A549 (cell line): Measurements from ENCODE around the gene GMPR2. TPM values are rescaled to one million over a fixed set of nuclear protein-coding genes. Genes with fewer than 3 reads are reported as not detected.
A peak's percentile ranks its signal among the peaks of the same experiment; 100 is the strongest.

Source experiments
- ATAC-seq, 2 experiments: fragments of 200-7000 bp in 1 of 2; fragments of >200 bp in 1 of 2; cut with Nextera tagmentation in 1 of 2; cut with Tn5 transposase in 1 of 2; 3 replicates each; pipeline versions ENCODE4 v1.8.0 to v1.9.1; 2018 to 2020; ENCODE audit warnings: mild to moderate bottlenecking in 1 of 2, moderate library complexity in 1 of 2
- CTCF ChIA-PET: fragments of 300-600 bp; sonication (Branson Sonifier 250); formaldehyde crosslinking; extraction: SDS; loops from one replicate; lab custom pipeline; 2021; ENCODE audit warnings: antibody characterized with exemption, inconsistent platforms; lab: Yijun Ruan, JAX
- POLR2A ChIA-PET: fragments of 350-600 bp; formaldehyde crosslinking; extraction: SDS; loops from one replicate; lab custom pipeline; 2021; ENCODE audit warnings: antibody characterized with exemption, inconsistent platforms; lab: Yijun Ruan, JAX
- DNase-seq, 2 experiments: peaks; one replicate each; pipeline versions ENCODE4 v3.0.0 to v3.0.0-alpha.2; 2011 to 2016; ENCODE audit warnings: low read depth in 1 of 2, low spot score in 1 of 2
- FAIRE-seq: peaks from 2 replicates; lab custom pipeline; 2011; peaks lifted over from hg19 to GRCh38; lab: Jason Lieb, UNC
- H3K27ac ChIP-seq, 2 experiments: fragments of >200 bp; sonication (Bioruptor Twin); formaldehyde crosslinking; 3 replicates each; pipeline ENCODE4 v1.5.1; 2016 to 2017
- H3K4me1 ChIP-seq: fragments of >200 bp; sonication (Bioruptor Twin); formaldehyde crosslinking; 3 replicates; pipeline ENCODE4 v1.6.1; 2016
- H3K4me2 ChIP-seq: fragments of >200 bp; sonication (Bioruptor Twin); formaldehyde crosslinking; 3 replicates; pipeline ENCODE4 v1.6.1; 2016
- H3K4me3 ChIP-seq: fragments of >200 bp; sonication (Bioruptor Twin); formaldehyde crosslinking; 3 replicates; pipeline ENCODE4 v1.5.1; 2016
- H3K9me3 ChIP-seq: fragments of >200 bp; sonication (Bioruptor Twin); formaldehyde crosslinking; 3 replicates; pipeline ENCODE4 v1.6.1; 2016
- CBX2 ChIP-seq: fragments of 200-600 bp; sonication (generic); IDR thresholded peaks from 2 replicates; pipeline ENCODE4 v1.6.1; 2016; ENCODE audit warnings: low read depth, mild to moderate bottlenecking, borderline replicate concordance
- CHD2 ChIP-seq: fragments of 150-350 bp; IDR thresholded peaks from 2 replicates; pipeline ENCODE4 v1.6.1; 2014; ENCODE audit warnings: low read length; ENCODE audit not compliant: partially characterized antibody
- CHD4 ChIP-seq: fragments of 200-600 bp; sonication (generic); IDR thresholded peaks from 2 replicates; pipeline ENCODE4 v1.6.1; 2016; ENCODE audit warnings: antibody characterized with exemption, mild to moderate bottlenecking, borderline replicate concordance
- EP300 ChIP-seq, 2 experiments: fragments of >200 bp; sonication (Bioruptor Twin); formaldehyde crosslinking; IDR thresholded peaks; 2 replicates in 1 of 2; 3 replicates in 1 of 2; pipeline ENCODE4 v1.6.1; 2016 to 2017
- ESRRA ChIP-seq: fragments of 150-350 bp; IDR thresholded peaks from 2 replicates; pipeline ENCODE4 v1.6.1; 2014; ENCODE audit warnings: mild to moderate bottlenecking, low read length, borderline replicate concordance
- FOSL2 ChIP-seq, 2 experiments: fragments of 450-650 bp in 1 of 2; fragments of >200 bp in 1 of 2; sonication (Bioruptor Twin) in 1 of 2; formaldehyde crosslinking; IDR thresholded peaks; 2 replicates each; pipeline versions ENCODE4 v1.5.0 to v1.6.1; 2016 to 2020; ENCODE audit warnings: mild to moderate bottlenecking in 1 of 2, moderate library complexity in 1 of 2
- FOXS1 ChIP-seq: fragments of 250-450 bp; sonication (Bioruptor Pico); IDR thresholded peaks from 2 replicates; pipeline ENCODE4 v1.5.0; 2020; ENCODE audit warnings: mild to moderate bottlenecking, moderate library complexity
- GATA3 ChIP-seq: IDR thresholded peaks from 2 replicates; pipeline ENCODE4 v1.6.1; 2012; ENCODE audit warnings: borderline replicate concordance
- HEYL ChIP-seq: fragments of 250-450 bp; sonication (Bioruptor Pico); IDR thresholded peaks from 2 replicates; pipeline ENCODE4 v1.8.0; 2021; ENCODE audit warnings: mild to moderate bottlenecking, moderate library complexity
- HOXB13 ChIP-seq: fragments of 250-450 bp; sonication (Bioruptor Pico); IDR thresholded peaks from 2 replicates; pipeline ENCODE4 v1.5.0; 2020; ENCODE audit warnings: low read depth, mild to moderate bottlenecking, moderate library complexity
- KDM5A ChIP-seq: fragments of 200-600 bp; sonication (generic); IDR thresholded peaks from 2 replicates; pipeline ENCODE4 v1.6.1; 2016; ENCODE audit warnings: antibody characterized with exemption, mild to moderate bottlenecking
- MAZ ChIP-seq: fragments of 150-350 bp; IDR thresholded peaks from 2 replicates; pipeline ENCODE4 v1.6.1; 2014; ENCODE audit warnings: antibody characterized with exemption, low read depth, low read length, borderline replicate concordance
- MYC ChIP-seq: IDR thresholded peaks from 2 replicates; pipeline ENCODE4 v1.6.1; 2012; ENCODE audit warnings: mild to moderate bottlenecking, inconsistent platforms, low read length, improper control_type of control experiment, borderline replicate concordance
- NPAS2 ChIP-seq: fragments of 250-450 bp; sonication (Bioruptor Pico); IDR thresholded peaks from 2 replicates; pipeline ENCODE4 v1.8.0; 2022; ENCODE audit warnings: mild to moderate bottlenecking, moderate library complexity, borderline replicate concordance
- POLR2AphosphoS2 ChIP-seq: conservative IDR thresholded peaks from 2 replicates; pipeline ENCODE4 v1.6.1; 2012; ENCODE audit warnings: low read length, improper control_type of control experiment, inconsistent platforms
- RARB ChIP-seq: fragments of 250-450 bp; sonication (Bioruptor Pico); IDR thresholded peaks from 2 replicates; pipeline ENCODE4 v1.8.0; 2021; ENCODE audit warnings: mild to moderate bottlenecking, moderate library complexity
- SMC3 ChIP-seq: fragments of >200 bp; sonication (Bioruptor Twin); formaldehyde crosslinking; IDR thresholded peaks from 3 replicates; pipeline ENCODE4 v1.6.1; 2018; ENCODE audit warnings: inconsistent platforms
- TFCP2L1 ChIP-seq: fragments of 250-450 bp; sonication (Bioruptor Pico); IDR thresholded peaks from 2 replicates; pipeline ENCODE4 v1.5.0; 2021; ENCODE audit warnings: mild to moderate bottlenecking
- ZSCAN20 ChIP-seq: fragments of 250-450 bp; sonication (Bioruptor Pico); IDR thresholded peaks from 2 replicates; pipeline ENCODE4 v1.8.0; 2022; ENCODE audit warnings: mild to moderate bottlenecking, moderate library complexity
- WGBS: methylation state at CpG from one replicate; pipeline ENCODE4 v1.1.6; 2017; ENCODE audit errors: missing lambda C conversion rate; 5-methylcytosine and 5-hydroxymethylcytosine counted together
- polyA plus RNA-seq, 4 experiments: library from polyadenylated mRNA; depleted of rRNA in 3 of 4; stranded (reverse); fragments of >200 nt; fragmentation: RNase III in 1 of 4; extraction: RNeasy Plus Mini Kit Qiagen cat#74134 plus additional on column Dnase treatment in 1 of 4; gene quantifications; 2 replicates in 3 of 4; 3 replicates in 1 of 4; pipeline ENCODE4 v1.2.3, GENCODE V29; 2011 to 2017
- TF ChIP-seq, protein P1 (sequence below): fragments of 200-600 bp; sonication (generic); IDR thresholded peaks from 2 replicates; pipeline ENCODE4 v1.6.1; 2016; ENCODE audit warnings: antibody characterized with exemption, mild to moderate bottlenecking, moderate library complexity
- TF ChIP-seq, protein P2 (sequence below): fragments of 250-450 bp; sonication (Bioruptor Pico); IDR thresholded peaks from 2 replicates; pipeline ENCODE4 v1.5.0; 2021; ENCODE audit warnings: mild to moderate bottlenecking, moderate library complexity, borderline replicate concordance
- TF ChIP-seq, protein P3 (sequence below): fragments of 150-350 bp; IDR thresholded peaks from 2 replicates; pipeline ENCODE4 v1.6.1; 2014; ENCODE audit warnings: low read depth, mild to moderate bottlenecking, low read length
- TF ChIP-seq, protein P4 (sequence below): IDR thresholded peaks from 2 replicates; pipeline ENCODE4 v1.6.1; 2012
- TF ChIP-seq, protein P5 (sequence below): IDR thresholded peaks from 2 replicates; pipeline ENCODE4 v1.6.1; 2012; ENCODE audit warnings: low read depth, borderline replicate concordance
- TF ChIP-seq, protein P6 (sequence below): IDR thresholded peaks from 2 replicates; pipeline ENCODE4 v1.6.1; 2012

The GMPR2 gene
- polyA plus RNA-seq, 2 of the 4 experiments (the other 2 are of a cell fraction), result 70.0 to 91.7 TPM

DNA sequence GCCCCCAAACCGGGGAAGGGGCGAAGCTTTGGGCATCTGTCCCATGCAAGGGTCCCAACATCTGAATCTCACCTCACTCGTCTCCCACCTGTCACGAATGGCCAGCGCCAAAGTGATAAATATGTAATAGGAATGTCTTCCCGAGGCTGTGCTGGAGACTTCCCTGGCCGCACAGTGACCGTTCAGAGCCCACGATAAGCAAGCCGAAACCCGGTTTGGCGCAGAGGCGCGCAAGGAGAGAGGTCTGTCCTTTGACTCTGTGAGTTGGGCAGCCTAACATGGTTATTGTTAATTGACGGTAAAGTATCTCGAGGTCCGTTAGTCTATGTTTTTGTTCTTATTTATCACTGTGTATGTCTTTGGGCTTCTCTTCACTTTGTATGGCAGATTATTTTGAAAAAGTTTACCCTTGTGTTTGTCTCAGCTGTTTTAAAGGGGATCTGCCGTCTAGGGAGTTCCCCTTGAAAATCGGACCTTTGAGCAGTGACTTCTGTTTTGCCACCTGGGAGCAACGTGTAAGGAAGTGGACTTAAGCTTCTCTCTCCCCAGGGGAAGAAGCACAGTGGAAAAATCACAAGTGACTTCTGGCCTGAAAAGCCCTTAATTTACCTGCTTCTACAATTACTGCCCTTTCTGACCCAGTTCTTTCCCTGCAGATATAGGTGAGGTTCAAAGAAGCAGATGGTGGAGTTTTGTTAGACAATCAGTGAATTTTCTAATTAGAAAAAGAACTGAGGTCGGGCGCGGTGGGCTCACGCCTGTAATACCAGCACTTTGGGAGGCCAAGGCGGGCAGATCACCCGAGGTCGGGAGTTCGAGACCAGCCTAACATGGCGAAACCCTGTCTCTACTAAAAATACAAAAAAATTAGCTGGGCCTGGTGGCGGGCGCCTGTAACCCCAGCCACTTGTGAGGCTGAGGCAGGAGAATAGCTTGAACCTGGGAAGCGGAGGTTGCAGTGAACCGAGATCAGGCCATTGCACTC lies 36.4 kb upstream of the GMPR2 start:
- ATAC-seq (peak; percentile 27 to 51; a peak in 5 of 6 replicates), FAIRE-seq (no peak), DNase-seq (peak in 1 of 2 experiments; percentile 27)
- Histone ChIP-seq H3K9me3 (no peaks in the 10 kb centered on the region), H3K4me3 (peak overlapping the region; percentile 62), H3K27ac (peak overlapping the region; percentile 88 to 98), H3K4me1 (peaks cover 14% of the 10 kb centered on the region; the same call in 2 of the 3 replicates)
- WGBS, result 48% methylated on average over 33 of the region's 33 CpGs
- CTCF ChIA-PET, result interaction anchor here (0.6 to 1.9 kb wide), 9 partner anchors 7 to 101 kb away, joined by 3 to 7 read pairs (median 4); partner anchors contain the start of genes IRF9 and MDP1
- POLR2A ChIA-PET, result interaction anchor here (0.5 to 1.9 kb wide), 10 partner anchors 9 to 246 kb away, joined by 3 to 36 read pairs (median 6); partner anchors contain the start of genes CHMP4A, MDP1, RABGGTA and RNF31
- TF ChIP-seq FOXS1 (CRISPR knock-in tag), result no peak
- no peak for TF ChIP-seq POLR2AphosphoS2
- TF ChIP-seq, protein P1, sequence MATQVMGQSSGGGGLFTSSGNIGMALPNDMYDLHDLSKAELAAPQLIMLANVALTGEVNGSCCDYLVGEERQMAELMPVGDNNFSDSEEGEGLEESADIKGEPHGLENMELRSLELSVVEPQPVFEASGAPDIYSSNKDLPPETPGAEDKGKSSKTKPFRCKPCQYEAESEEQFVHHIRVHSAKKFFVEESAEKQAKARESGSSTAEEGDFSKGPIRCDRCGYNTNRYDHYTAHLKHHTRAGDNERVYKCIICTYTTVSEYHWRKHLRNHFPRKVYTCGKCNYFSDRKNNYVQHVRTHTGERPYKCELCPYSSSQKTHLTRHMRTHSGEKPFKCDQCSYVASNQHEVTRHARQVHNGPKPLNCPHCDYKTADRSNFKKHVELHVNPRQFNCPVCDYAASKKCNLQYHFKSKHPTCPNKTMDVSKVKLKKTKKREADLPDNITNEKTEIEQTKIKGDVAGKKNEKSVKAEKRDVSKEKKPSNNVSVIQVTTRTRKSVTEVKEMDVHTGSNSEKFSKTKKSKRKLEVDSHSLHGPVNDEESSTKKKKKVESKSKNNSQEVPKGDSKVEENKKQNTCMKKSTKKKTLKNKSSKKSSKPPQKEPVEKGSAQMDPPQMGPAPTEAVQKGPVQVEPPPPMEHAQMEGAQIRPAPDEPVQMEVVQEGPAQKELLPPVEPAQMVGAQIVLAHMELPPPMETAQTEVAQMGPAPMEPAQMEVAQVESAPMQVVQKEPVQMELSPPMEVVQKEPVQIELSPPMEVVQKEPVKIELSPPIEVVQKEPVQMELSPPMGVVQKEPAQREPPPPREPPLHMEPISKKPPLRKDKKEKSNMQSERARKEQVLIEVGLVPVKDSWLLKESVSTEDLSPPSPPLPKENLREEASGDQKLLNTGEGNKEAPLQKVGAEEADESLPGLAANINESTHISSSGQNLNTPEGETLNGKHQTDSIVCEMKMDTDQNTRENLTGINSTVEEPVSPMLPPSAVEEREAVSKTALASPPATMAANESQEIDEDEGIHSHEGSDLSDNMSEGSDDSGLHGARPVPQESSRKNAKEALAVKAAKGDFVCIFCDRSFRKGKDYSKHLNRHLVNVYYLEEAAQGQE, result no peak
- TF ChIP-seq, protein P2, sequence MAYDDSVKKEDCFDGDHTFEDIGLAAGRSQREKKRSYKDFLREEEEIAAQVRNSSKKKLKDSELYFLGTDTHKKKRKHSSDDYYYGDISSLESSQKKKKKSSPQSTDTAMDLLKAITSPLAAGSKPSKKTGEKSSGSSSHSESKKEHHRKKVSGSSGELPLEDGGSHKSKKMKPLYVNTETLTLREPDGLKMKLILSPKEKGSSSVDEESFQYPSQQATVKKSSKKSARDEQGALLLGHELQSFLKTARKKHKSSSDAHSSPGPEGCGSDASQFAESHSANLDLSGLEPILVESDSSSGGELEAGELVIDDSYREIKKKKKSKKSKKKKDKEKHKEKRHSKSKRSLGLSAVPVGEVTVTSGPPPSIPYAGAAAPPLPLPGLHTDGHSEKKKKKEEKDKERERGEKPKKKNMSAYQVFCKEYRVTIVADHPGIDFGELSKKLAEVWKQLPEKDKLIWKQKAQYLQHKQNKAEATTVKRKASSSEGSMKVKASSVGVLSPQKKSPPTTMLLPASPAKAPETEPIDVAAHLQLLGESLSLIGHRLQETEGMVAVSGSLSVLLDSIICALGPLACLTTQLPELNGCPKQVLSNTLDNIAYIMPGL, result no peak
- TF ChIP-seq RARB, result no peak
- TF ChIP-seq CBX2, result no peak
- no peak for TF ChIP-seq FOSL2 (IDR thresholded peaks at IDR 0.05)
- no peak for TF ChIP-seq FOSL2 (CRISPR knock-in tag; IDR thresholded peaks at IDR 0.05)
- no peak for TF ChIP-seq CHD4
- TF ChIP-seq, protein P3, sequence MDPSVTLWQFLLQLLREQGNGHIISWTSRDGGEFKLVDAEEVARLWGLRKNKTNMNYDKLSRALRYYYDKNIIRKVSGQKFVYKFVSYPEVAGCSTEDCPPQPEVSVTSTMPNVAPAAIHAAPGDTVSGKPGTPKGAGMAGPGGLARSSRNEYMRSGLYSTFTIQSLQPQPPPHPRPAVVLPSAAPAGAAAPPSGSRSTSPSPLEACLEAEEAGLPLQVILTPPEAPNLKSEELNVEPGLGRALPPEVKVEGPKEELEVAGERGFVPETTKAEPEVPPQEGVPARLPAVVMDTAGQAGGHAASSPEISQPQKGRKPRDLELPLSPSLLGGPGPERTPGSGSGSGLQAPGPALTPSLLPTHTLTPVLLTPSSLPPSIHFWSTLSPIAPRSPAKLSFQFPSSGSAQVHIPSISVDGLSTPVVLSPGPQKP, result no peak
- no peak for TF ChIP-seq HOXB13 (CRISPR knock-in tag)
- TF ChIP-seq, protein P4, sequence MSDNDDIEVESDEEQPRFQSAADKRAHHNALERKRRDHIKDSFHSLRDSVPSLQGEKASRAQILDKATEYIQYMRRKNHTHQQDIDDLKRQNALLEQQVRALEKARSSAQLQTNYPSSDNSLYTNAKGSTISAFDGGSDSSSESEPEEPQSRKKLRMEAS, result no peak
- TF ChIP-seq, all 56 proteins: peak for 0
- peak overlapping the region; percentile 77 for H3K4me2 ChIP-seq

DNA sequence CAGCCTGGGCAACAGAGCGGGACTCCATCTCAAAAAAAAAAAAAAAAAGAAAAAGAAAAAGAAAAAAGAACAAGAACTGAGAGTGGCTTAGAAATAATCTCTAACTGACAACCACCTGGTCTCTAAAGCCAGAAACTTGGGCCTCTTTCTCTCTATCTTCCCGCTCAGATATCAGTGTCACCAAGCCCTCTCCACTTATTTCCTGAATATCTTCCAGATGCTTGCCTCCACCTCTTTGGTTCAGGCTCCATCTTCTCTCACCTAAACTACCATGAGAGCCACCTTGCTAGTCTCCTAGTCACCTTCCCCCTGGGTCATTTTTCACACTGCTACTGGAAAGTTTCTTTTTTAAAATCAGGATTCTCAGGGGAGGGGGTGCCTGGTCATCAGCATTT lies 35.7 kb upstream of the GMPR2 start:
- Histone ChIP-seq H3K27ac (no peak overlapping the region), H3K4me2 (peak overlapping the region; percentile 77), H3K9me3 (0 out of 3 replicates have a peak, but pooled peaks cover 3% of the 10 kb centered on the region)
- DNase-seq (no peak), ATAC-seq (no peak)
- POLR2A ChIA-PET, result no interaction called here
- TF ChIP-seq ESRRA (no peak), RARB (no peak), HEYL (CRISPR knock-in tag) (no peak), KDM5A (no peak), ZSCAN20 (CRISPR knock-in tag) (no peak), MYC (no peak), SMC3 (no peak), NPAS2 (CRISPR knock-in tag) (no peak), TFCP2L1 (CRISPR knock-in tag) (no peak), MAZ (no peak), CHD2 (no peak), EP300 (IDR thresholded peaks at IDR 0.05) (no peak), CBX2 (no peak), GATA3 (no peak)
- TF ChIP-seq, protein P5, sequence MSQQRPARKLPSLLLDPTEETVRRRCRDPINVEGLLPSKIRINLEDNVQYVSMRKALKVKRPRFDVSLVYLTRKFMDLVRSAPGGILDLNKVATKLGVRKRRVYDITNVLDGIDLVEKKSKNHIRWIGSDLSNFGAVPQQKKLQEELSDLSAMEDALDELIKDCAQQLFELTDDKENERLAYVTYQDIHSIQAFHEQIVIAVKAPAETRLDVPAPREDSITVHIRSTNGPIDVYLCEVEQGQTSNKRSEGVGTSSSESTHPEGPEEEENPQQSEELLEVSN, result no peak
- TF ChIP-seq, protein P6, sequence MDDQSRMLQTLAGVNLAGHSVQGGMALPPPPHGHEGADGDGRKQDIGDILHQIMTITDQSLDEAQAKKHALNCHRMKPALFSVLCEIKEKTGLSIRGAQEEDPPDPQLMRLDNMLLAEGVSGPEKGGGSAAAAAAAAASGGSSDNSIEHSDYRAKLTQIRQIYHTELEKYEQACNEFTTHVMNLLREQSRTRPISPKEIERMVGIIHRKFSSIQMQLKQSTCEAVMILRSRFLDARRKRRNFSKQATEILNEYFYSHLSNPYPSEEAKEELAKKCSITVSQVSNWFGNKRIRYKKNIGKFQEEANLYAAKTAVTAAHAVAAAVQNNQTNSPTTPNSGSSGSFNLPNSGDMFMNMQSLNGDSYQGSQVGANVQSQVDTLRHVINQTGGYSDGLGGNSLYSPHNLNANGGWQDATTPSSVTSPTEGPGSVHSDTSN, result no peak
- TF ChIP-seq, protein P4, result no peak
- TF ChIP-seq, all 56 proteins: peak for 0
- 86% methylated on average over 2 of the region's 2 CpGs for WGBS
- CTCF ChIA-PET, result interaction anchor here (0.9 to 1.8 kb wide), 2 partner anchors 13 to 19 kb away, joined by 3 to 7 read pairs; partner anchors contain the start of gene MDP1
- FAIRE-seq, result no peak
- Histone ChIP-seq H3K4me1 (peaks cover 14% of the 10 kb centered on the region; the same call in 2 of the 3 replicates), H3K4me3 (no peak overlapping the region; the same call in 2 of the 3 replicates)
